Fibroblast of skin of abdomen (primary cell): ENCODE measurements around the gene TMEM98. TPM values are rescaled to one million over a fixed set of nuclear protein-coding genes. Genes with fewer than 3 reads are reported as not detected.
"Not testable (repeated sequence)": the region's sequence is repeated elsewhere in the genome, so short reads cannot be mapped to it uniquely, and the experiment has no call there.

Experiments
- DNase-seq: peaks from one replicate; pipeline ENCODE4 v3.0.0-alpha.2; 2013
- polyA plus RNA-seq, 2 experiments: library from polyadenylated mRNA; unstranded; fragments of 120-200 nt; gene quantifications; one replicate each; pipeline ENCODE4 v1.2.1, GENCODE V29; 2013; ENCODE audit not compliant: insufficient read length in 2 of 2

The TMEM98 gene, protein sequence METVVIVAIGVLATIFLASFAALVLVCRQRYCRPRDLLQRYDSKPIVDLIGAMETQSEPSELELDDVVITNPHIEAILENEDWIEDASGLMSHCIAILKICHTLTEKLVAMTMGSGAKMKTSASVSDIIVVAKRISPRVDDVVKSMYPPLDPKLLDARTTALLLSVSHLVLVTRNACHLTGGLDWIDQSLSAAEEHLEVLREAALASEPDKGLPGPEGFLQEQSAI
- polyA plus RNA-seq (2013, experiment 1 of 2; ENCODE audit: insufficient read length): 96.7 TPM
- polyA plus RNA-seq (2013, experiment 2 of 2; ENCODE audit: insufficient read length): 102 TPM

DNA sequence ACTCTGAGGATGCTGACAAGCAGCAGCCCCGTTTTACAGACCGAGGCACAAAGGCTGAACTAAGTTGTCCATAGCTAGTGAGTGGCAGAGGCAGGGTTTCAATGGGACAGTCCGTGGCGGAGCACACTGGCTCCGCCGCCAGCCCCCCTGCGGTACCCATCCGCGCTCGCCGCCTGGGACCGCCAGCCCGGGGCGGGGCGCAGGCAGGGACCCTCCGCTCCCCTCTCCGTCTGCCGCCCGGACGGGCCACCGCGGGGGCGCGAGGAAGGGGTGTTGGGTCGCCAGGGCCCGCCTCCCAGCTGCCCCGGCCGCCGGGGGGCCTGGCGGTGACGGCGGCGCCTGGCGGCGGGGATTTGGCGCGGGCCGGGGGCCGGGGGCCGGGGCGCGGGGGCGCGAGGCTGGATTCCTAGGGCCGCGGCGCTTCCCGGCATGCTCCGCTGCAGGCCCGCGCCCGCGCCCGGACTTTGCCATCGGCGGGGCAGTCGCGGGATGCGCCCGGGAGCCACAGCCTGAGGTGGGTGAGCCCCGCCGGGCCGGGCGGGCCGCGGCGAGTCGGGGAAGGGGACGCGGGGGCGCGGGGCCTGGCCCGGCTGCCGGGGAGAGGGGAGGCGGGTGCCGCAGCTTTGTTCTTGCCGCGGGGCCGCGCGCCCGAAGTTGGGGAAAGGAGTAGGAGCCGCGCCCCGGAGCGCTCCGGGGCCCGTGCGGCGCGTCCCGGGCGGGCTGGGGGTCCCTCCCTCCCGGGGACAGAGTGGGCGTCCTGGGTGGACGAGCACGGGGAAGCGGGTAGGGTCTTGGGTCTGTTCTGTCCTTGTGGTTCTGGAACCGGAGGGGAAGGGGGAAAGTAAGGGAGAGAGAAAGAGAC is at the start of gene TMEM98:
Gene TMEM98 (plus strand): TSS at position 430 of the 862 bp plus-strand sequence. CDS start 3,376 bp downstream, outside the sequence.
- peak; percentile 41 for DNase-seq

DNA sequence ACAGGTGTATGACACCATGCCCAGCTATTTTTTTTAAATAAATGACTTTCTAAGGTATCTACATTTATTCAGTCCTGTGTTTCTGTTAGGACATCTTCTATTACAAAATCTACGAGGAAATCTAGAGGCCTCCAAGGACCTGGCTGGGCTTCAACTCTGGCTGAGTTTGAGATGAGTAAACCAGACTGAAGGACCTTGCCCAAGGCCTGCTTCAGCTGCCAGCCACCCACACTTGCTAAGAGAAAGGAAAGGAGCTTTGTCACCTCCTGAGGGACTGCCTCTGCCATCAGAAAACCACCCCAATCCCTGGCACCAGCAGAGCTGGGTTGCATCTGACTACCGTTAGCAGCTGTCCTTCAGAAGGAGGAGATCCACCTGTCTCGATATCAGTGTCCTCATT is 49.7 kb upstream of the TMEM98 start:
- DNase-seq: peak; percentile 30

DNA sequence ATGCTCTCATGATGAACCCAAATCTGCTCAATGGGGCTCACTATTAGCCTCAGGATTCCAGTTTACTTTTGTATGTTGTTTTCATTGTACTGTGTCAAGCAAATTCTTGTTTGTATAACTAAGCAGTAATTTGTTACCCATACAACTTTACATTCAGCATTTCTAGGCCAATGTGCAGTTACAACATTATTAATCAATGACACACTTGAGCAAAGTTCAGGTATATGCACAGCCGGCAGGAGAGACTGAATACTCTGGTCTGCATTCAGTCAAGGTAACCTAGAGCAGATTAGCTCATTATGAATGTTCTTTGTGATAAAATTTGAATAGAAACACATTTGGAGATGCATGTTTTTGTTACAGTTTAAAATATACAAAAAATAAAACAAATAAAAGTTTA is 48.8 kb upstream of the TMEM98 start:
- DNase-seq: no peak

DNA sequence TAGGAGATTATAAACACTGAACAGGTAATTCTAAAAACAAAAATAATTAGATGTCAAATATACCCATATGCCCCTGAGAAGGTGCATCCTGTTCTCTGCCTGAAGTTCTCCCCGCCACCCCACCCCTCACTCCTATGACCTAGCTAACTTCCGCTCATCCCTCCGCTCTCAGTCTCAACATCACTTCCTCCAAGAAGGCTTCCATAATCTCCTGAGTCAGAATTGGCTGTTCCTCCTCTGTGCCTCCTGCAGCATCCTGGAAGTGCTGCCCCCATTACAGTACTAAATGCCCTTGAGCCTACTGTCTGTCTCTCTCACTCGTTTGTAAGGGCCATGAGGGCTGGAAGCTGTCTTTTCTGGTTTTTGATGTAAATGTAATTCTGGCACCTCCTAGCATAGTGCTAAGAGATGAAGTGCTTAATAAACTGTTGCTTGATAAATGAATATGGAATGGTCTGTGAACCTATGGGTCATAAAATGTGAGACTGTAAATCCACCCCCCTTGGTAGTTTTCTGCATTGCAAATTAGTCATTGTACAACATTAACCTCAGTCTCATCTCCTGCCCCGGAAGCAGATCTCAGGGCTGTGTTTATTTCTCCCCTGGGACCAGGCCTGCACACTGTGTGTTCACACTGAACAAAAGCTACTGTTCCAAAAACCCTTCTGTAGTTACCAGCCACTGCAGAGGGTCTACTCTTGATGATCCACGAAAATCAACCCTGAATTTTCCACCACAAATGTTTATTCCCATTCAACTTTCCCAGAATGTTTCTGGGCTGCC is 47.1 kb upstream of the TMEM98 start:
- peak; percentile 20 for DNase-seq

DNA sequence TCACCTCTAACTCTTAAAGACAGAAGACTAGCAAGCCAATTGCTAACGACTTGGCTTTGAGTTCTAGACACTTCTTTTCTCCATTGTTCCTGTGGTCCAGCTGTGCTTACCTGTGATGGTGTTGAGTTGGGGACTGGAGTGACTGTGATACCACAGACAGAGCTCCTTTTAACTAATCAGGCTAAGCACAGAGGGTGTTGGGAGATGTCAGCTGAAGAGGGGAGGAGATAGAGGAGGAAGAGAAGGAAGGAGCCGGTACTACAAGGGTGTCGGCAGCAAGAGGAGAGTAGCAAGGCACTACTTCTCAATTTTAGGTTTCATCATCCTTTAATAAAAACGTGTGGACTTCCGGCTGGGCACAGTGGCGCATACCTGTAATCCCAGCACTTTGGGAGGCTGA is 45.9 kb upstream of the TMEM98 start:
- no peak for DNase-seq

DNA sequence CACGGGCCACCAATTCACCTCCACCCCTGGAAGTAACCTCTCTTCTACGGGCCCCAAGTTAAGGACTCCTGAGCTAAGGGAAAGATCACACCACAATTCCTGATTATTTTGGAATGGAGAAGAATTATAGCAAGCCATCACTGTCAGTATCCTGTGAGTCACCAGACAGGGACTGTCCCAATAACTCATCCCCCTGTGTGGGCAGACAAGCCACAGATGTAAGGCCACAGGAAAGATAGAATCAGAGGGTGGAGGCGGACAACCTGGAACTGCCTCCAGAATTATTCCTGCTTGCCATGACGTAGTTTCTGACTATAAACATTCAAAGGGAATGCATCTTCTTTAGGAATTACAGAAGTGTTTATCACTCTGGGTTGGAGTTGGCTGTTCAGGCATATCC is 45.2 kb upstream of the TMEM98 start:
- DNase-seq: peak; percentile 49

DNA sequence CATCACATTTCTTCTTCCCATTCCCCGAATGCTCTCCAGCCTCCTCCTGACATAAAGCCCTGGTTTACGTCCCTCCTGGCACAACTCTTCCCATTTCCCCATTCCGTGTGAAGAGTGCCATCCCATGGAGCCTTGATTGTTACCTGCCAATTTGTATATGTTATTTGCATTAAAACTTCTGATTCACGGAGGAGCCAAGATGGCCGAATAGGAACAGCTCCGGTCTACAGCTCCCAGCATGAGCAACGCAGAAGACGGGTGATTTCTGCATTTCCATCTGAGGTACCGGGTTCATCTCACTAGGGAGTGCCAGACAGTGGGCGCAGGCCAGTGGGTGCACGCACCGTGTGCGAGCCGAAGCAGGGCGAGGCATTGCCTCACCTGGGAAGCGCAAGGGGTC is 41.0 kb upstream of the TMEM98 start:
- not testable (repeated sequence) for DNase-seq

DNA sequence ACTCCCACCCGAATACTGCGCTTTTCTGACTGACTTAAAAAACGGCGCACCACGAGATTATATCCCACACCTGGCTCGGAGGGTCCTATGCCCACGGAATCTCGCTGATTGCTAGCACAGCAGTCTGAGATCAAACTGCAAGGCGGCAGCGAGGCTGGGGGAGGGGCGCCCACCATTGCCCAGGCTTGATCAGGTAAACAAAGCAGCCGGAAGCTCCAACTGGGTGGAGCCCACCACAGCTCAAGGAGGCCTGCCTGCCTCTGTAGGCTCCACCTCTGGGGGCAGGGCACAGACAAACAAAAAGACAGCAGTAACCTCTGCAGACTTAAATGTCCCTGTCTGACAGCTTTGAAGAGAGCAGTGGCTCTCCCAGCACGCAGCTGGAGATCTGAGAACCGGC is 40.5 kb upstream of the TMEM98 start:
- DNase-seq: not testable (repeated sequence)

DNA sequence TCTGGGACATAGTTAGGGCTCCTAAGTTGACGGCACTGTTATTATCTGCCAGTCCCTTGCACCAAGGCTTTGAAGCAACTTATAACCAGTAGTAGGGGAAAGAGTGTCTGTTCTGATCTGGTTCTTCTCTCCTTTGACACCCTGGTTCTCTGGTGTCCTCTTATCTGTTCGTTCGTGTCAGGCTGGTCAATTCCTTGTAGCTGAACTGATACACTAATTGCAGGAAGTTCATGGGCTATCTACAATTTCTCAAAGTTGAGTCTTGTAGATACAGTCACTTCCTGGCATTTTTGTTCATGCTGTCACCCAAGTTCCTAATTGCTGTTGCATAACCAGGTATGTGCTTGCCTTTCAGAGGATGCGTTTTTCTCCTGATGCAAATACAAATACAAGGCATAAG is 33.7 kb upstream of the TMEM98 start:
- DNase-seq: no peak

DNA sequence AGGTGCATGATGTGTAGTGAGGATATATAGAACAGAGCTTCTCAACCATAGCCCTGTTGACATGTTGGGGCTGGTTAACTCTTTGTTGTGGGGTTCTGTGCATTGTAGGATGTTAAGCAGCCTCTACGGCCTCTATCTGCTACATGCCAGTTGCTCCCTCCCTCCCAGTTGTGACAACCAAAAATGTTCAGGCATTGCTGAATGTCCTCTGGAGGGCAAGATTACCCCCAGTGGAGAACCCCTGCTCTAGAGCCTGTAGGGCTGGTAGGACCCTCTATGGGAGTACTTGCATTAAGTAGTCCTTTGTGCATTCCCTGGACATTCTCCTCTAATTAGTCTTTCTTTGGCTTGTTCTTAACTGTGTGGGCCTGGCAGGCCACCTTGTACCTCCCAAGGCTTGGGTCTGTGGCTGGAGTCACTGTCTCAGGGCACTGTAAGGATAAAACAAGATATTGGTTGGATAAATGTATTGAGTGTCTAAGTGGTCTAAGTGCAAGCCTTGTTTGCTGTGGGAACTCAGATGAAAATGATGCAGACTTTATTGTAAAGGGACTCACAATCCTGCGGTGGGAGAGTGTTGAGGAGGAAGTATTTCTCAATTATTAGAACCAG is 31.2 kb upstream of the TMEM98 start:
- no peak for DNase-seq

DNA sequence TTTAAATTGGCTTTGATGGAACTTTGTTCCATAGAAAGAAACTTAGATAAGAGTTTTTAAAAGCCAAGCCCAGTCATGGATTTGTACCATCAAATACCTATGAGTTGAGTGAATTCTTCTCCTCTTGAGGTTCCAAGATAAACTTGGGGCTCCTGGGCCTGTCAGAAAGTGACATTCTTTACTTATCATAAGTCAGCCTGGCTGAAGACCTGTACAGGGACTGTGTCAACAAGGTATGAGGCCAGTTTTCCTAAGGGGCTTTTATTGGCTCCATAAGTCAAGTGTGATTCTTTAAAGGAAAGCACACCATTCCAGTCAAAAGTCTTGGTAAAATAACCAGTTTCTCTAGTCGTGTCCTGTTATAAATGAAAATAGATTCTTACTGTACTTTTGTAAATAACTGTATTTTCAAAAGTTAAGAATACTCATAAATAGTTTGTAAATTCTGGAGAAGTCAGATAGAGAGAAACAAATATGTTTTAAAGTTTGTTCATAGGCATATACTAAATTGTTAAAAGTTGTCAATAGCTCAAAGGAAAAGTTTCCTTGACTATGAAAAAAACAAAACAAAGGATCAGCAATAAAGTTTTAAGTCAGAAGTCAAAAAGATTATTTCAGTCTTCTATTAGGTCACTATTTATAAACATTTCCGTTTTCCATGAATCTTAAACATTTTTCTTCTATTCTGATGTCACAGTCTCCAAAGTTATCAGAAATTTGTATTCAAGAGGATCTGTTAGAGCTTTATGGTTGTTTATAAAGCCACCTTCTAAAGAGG is 28.5 kb upstream of the TMEM98 start:
- DNase-seq: no peak

DNA sequence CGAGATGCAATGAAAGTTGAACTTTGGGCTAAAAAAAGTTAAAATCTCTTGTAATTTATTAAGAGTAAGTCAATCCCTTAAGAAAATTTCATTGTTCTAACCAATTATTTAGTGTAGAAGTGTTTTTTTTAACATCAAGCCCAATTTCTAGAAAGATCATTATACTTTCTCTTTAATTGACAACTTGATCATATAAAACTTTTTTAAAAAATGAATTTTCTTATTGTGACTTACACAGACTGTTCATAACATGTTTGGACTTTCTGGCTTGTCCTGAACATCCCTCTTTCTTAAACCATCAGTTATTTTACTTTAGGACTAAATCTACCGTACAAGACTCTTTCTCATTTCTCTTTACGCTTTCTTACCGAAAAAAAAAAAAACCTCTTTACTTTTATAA is 26.2 kb upstream of the TMEM98 start:
- DNase-seq: no peak

DNA sequence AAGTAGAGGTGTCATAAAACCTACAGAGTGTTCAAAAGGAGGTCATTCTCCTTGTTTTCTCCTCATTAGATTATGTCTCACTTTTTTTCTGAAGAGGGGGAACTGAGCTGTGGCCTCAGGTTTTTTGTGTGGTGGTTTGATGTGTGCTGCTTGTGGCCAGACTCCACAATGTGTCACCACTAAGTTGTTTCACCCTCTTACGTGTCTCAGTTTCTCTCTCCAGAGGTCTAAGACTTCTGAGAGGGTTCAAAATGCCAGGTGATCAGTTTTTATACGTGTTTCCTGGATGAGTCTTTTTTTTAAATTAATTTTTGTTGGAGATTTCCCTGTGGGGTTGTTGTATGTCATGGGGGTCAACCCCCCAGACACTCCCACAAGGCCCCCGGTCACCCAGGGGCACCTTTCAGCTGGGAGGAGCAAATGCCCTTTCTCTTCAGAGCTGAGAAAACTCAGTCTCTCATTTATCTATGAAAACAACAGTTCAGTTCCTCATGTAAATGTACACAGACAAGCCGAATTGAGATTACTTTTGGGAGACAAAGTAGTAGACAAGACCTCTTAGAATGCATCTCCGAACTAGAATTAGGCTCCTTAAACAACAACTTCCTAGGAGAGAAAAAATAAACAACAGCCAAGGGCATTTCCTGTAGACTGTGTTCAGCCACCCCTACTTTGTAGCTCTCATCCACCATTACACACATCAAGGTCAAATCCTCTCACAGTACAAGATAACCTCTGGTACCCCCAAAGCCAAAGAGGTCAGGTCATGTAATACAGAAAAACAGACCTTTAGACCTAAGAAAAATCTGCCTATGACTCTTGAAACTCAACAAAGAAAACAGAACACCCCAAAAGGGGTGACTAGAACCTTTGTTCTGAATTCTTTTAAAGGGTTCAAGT is 23.9 kb upstream of the TMEM98 start:
- no peak for DNase-seq

DNA sequence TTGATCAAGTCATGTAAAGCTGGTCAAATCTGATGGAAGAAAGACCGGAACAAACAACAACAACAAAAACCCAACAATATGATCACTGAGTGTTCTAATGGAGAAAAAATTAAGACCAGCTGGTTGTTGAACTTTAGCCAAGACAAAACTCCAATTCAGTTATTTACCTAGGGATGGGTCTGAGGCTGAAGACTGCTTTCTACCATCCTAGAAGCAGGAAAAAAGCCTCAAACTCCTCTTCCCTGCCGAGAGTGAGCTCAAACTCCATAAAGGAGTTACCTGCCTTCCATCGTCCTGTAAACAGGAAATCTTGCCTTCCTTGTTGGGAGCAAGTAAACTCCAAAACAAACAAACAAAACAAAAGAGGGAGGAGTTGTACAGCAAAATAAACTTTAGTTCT is 23.1 kb upstream of the TMEM98 start:
- DNase-seq: no peak

DNA sequence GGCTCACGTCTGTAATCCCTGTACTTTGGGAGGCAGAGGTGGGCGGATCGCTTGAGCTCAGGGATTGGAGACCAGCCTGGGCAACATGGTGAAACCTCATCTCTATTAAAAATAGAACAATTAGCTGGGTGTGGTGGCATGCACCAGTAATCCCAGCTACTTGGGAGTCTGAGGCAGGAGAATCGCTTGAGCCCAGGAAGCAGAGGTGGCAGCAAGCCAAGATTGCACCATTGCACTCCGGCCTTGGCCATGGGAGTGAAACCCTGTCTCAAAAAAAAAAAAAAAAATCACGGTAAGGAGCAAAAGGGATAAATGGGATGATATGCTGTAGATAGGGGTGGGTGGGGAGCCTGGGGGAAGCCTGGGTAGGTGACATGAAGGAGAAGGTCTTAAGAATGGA is 20.4 kb upstream of the TMEM98 start:
- no peak for DNase-seq

DNA sequence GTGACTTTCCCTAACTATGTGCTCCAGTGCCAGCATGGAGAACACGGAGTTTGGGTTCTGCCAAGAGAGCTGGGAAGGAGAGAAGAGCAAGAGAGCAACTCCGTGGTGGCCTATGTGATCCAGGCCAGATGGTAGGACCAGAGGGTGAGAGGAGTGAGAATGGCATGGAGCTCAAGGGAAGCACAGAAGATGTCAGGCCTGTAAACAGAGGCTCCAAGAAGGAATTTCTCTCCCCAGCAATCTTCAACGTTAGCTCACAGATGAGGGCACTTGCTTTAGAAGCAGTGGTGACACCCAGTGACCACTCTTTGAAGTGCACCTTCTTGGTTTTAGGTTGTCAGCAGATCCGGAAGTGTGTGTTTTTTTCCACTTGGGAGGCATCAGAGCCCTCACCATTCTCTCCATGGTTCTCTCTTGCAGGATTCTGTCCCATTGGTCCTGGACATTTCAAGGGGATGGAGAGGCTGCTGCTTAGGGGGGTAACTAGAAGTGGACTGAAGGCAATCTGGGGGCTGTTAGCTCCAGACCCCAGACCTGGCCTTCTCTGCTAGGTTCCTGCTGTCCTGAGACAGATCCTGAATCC is 18.1 kb upstream of the TMEM98 start:
- DNase-seq: peak; percentile 80

DNA sequence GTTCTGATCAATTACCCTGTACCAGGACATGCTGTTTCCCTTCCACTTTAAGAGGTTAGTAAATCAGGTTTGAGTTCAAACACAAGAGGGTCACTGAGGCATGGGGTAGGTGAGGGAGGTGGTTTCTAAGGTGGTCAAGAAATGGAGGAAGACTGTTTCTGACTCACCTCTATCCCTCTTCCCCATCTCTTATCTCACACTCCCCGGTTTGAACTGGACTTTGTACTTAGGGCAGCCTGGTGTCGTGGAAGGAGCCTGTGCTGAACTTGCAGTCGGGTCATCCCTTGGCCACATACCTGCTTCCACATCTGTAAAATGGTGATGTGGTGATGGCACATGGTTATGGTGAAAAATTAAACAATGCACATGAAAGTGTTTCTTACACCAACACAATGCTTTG is 17.2 kb upstream of the TMEM98 start:
- DNase-seq: no peak

DNA sequence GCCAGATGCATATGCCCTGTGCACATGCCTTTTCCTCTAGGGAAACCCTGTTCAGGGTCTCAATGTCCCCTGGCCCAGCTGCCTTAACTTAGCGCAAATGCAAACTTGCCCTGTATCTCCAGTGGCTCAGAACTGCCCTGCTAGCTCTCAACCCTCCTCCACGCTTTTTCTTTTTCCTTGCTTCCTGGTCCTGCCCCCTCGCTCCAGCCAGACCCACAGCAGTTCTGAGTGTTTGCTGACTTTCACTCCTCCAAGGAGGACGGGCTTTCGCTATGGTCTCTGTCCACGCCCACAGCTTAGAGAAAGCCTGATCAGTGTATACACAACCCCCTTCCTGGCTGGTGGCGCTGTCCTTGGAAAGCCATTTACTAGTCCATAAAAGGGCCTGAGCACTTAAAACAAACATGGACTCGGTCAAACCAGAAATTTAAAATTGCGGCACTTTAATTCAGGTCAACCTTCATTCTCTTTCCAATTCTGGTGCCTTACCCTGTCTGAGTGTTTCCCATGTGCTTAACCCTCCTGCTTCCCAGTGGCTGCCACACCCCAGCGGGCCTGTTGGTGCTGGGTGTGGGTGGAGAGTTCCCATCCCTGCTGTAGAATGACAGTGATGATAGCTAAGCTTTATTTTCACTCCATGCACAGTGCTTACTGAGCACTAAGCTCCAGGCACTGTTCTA is 15.6 kb upstream of the TMEM98 start:
- peak; percentile 67 for DNase-seq

DNA sequence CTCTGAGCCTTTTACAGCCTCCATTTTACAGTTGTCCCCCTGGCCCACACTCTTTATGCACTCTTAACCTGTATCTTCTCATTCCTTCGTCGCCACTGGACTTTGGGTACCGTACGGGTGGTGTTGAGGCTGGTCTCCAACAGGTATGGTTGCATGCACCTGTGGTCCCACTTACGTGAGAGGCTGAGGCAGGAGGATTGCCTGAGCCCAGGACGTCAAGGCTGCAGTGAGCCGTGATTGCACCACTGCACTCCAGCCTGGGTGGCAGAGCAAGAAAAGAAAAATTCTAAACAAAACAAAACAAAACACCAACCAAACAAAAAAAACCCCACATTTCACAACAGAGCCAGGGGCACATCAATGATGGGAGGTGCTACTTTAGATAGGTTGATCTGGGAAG is 14.4 kb upstream of the TMEM98 start:
- no peak for DNase-seq

DNA sequence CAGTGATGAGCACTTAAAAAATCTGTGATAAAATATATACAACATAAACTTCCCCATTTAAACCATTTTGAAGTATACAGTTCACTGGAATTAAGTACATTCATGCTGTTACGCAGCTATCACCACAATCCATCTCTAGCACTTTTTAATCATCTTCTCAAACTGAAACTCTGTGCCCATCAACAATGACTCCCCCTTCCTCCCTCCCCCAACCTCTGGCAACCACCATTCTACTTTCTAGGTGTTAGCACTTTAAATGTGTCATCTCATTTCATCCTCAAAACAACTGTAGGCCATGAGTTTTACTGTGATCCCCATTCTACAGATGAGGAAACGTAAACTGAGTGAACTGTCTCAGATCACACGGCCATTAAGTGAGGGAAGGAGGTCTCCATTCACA is 13.8 kb upstream of the TMEM98 start:
- no peak for DNase-seq
